Natural killer cell (primary cell): ENCODE results near the gene LGR5. TPM values are rescaled to one million over a fixed set of nuclear protein-coding genes. Genes with fewer than 3 reads are reported as not detected.

ENCODE experiments used
- ATAC-seq, 3 donors: fragments of 150-1000 bp in 2 of 3; fragments of 200-7000 bp in 1 of 3; cut with Tn5 transposase; 1 replicate in 1 of 3; 2 replicates in 2 of 3; pipeline ENCODE4 v1.10.0; 2021; ENCODE audit warnings: mild to moderate bottlenecking in 2 of 3, moderate library complexity in 2 of 3
- DNase-seq, 2 donors: peaks; one replicate each; pipeline versions ENCODE4 v3.0.0 to v3.0.0-alpha.2; 2013 to 2021; ENCODE audit warnings: mixed read lengths in 1 of 2
- H3K27ac ChIP-seq: one replicate; pipeline ENCODE4 v1.5.1; 2013; ENCODE audit warnings: mild to moderate bottlenecking, low read length
- H3K27me3 ChIP-seq: one replicate; pipeline ENCODE4 v1.6.1; 2013; ENCODE audit warnings: low read length; ENCODE audit not compliant: control insufficient read depth, insufficient read depth
- H3K36me3 ChIP-seq: one replicate; pipeline ENCODE4 v1.6.1; 2013; ENCODE audit warnings: low read length; ENCODE audit not compliant: control insufficient read depth, insufficient read depth
- H3K4me1 ChIP-seq: one replicate; pipeline ENCODE4 v1.6.1; 2013; ENCODE audit warnings: low read length; ENCODE audit not compliant: control insufficient read depth, insufficient read depth
- H3K4me3 ChIP-seq: one replicate; pipeline ENCODE4 v1.5.1; 2013; ENCODE audit warnings: low read length
- H3K9me3 ChIP-seq: one replicate; pipeline ENCODE4 v1.6.1; 2013; ENCODE audit warnings: low read length; ENCODE audit not compliant: control insufficient read depth, insufficient read depth
- H3K27ac Mint-ChIP-seq, 2 donors: one replicate each; pipeline ENCODE4 v1.8.0; 2022; ENCODE audit warnings: mild to moderate bottlenecking in 2 of 2, mixed read lengths in 2 of 2, moderate library complexity in 1 of 2
- H3K27me3 Mint-ChIP-seq, 2 donors: one replicate each; pipeline ENCODE4 v1.8.0; 2022; ENCODE audit warnings: low read depth in 2 of 2, mixed read lengths in 2 of 2
- H3K36me3 Mint-ChIP-seq: one replicate; pipeline ENCODE4 v1.8.0; 2022; ENCODE audit warnings: mixed read lengths
- H3K4me1 Mint-ChIP-seq, 2 donors: one replicate each; pipeline ENCODE4 v1.8.0; 2022; ENCODE audit warnings: mixed read lengths in 2 of 2
- H3K4me3 Mint-ChIP-seq: one replicate; pipeline ENCODE4 v1.8.0; 2022; ENCODE audit warnings: mild to moderate bottlenecking, moderate library complexity, mixed read lengths
- H3K9me3 Mint-ChIP-seq, 2 donors: one replicate each; pipeline ENCODE4 v1.8.0; 2022; ENCODE audit warnings: mixed read lengths in 2 of 2
- CTCF ChIP-seq: fragments of 200-600 bp; IDR thresholded peaks from one replicate; pipeline ENCODE4 v1.8.0; 2022; ENCODE audit warnings: antibody characterized with exemption
- WGBS: methylation state at CpG from one replicate; pipeline ENCODE4 v1.1.7; 2013; ENCODE audit warnings: missing lambda C conversion rate; ENCODE audit not compliant: insufficient coverage; 5-methylcytosine and 5-hydroxymethylcytosine counted together
- intact Hi-C: fragments of 100-400 bp; cut with micrococcal nuclease; formaldehyde crosslinking; loops from one replicate; pipeline ENCODE4 v1.14.2; 2022
- total RNA-seq, 4 donors: library from RNA; stranded (reverse); fragments of 120-200 nt in 1 of 4; gene quantifications; one replicate each; pipeline versions ENCODE4 v1.2.3 to v1.2.4, GENCODE V29; 2013 to 2022

Gene LGR5
- total RNA-seq, 3 donors from 2014 or later (not counting 1 experiment from before 2014, with no cell fraction given) = not detected

GRCh38 chr12:71594214-71594948 lies 154.8 kb downstream of the LGR5 start:
- no peak for TF ChIP-seq CTCF
- H3K27me3 Mint-ChIP-seq = peaks cover 18 to 37% of the 10 kb centered on the region in 2 donors
- no peaks in the 10 kb centered on the region for H3K4me1 Mint-ChIP-seq
- no peak overlapping the region for H3K27ac Mint-ChIP-seq
- Histone ChIP-seq H3K36me3 (no peaks in the 10 kb centered on the region), H3K27me3 (peaks cover 2% of the 10 kb centered on the region), H3K4me3 (no peak overlapping the region), H3K4me1 (no peaks in the 10 kb centered on the region), H3K9me3 (no peaks in the 10 kb centered on the region), H3K27ac (no peak overlapping the region)
- 74% methylated on average over 3 of the region's 5 CpGs for WGBS
- no peaks in the 10 kb centered on the region for H3K36me3 Mint-ChIP-seq
- no peaks in the 10 kb centered on the region for H3K9me3 Mint-ChIP-seq
- H3K4me3 Mint-ChIP-seq = no peak overlapping the region
- intact Hi-C loops = no loop called here
- DNase-seq = no peak
- no peak for ATAC-seq

GRCh38 chr12:71599210-71599609 lies 159.6 kb downstream of the LGR5 start:
- H3K4me3 Mint-ChIP-seq = no peak overlapping the region
- H3K9me3 ChIP-seq = no peaks in the 10 kb centered on the region
- H3K27ac Mint-ChIP-seq = no peak overlapping the region
- peaks cover 2% of the 10 kb centered on the region for H3K27me3 ChIP-seq
- peaks cover 9 to 21% of the 10 kb centered on the region in 2 donors for H3K27me3 Mint-ChIP-seq
- H3K4me1 Mint-ChIP-seq = no peaks in the 10 kb centered on the region
- ATAC-seq = no peak
- intact Hi-C loops = no loop called here
- no peak overlapping the region for H3K27ac ChIP-seq
- no peak for DNase-seq
- H3K9me3 Mint-ChIP-seq = no peaks in the 10 kb centered on the region
- no peaks in the 10 kb centered on the region for H3K4me1 ChIP-seq
- TF ChIP-seq CTCF = no peak
- H3K4me3 ChIP-seq = no peak overlapping the region
- H3K36me3 ChIP-seq = no peaks in the 10 kb centered on the region
- H3K36me3 Mint-ChIP-seq = no peaks in the 10 kb centered on the region

GRCh38 chr12:71601546-71601945 lies 161.9 kb downstream of the LGR5 start:
- no peaks in the 10 kb centered on the region for H3K4me1 ChIP-seq
- no peaks in the 10 kb centered on the region for H3K27me3 ChIP-seq
- Mint-ChIP-seq H3K27me3 (peaks cover 0 to 9% of the 10 kb centered on the region in 2 donors), H3K36me3 (no peaks in the 10 kb centered on the region), H3K4me3 (no peak overlapping the region), H3K9me3 (no peaks in the 10 kb centered on the region), H3K27ac (no peak overlapping the region), H3K4me1 (peaks cover 0 to 5% of the 10 kb centered on the region in 2 donors)
- H3K27ac ChIP-seq = no peak overlapping the region
- ATAC-seq (no peak), DNase-seq (no peak)
- H3K9me3 ChIP-seq = no peaks in the 10 kb centered on the region
- no peak overlapping the region for H3K4me3 ChIP-seq
- intact Hi-C loops = no loop called here
- TF ChIP-seq CTCF = no peak
- H3K36me3 ChIP-seq = peaks cover 4% of the 10 kb centered on the region
